BE2C (cell line): ENCODE data around the gene LRIT1.

Source experiments
- DNase-seq: peaks from one replicate; pipeline ENCODE4 v3.0.0-alpha.2; 2020
- H3K27me3 ChIP-seq: fragments of 250-450 bp; sonication (Bioruptor Pico); 2 replicates; pipeline ENCODE4 v1.5.1; 2020; ENCODE audit warnings: mild to moderate bottlenecking
- H3K36me3 ChIP-seq: fragments of 250-450 bp; sonication (Bioruptor Pico); 2 replicates; pipeline ENCODE4 v1.5.1; 2020; ENCODE audit warnings: mild to moderate bottlenecking
- H3K4me1 ChIP-seq: fragments of 250-450 bp; sonication (Bioruptor Pico); 2 replicates; pipeline ENCODE4 v1.5.1; 2020
- H3K4me3 ChIP-seq: 2 replicates; pipeline ENCODE4 v1.5.1; 2011; ENCODE audit warnings: low read depth, low read length
- H3K9me3 ChIP-seq: fragments of 250-450 bp; sonication (Bioruptor Pico); 2 replicates; pipeline ENCODE4 v1.5.1; 2020
- CTCF ChIP-seq: IDR thresholded peaks from 2 replicates; pipeline ENCODE4 v1.5.1; 2012; ENCODE audit warnings: mild to moderate bottlenecking, low read depth, low read length

Gene LRIT1

GRCh38 chr10:84184517-84184916, 56.8 kb downstream of the LRIT1 start:
- Histone ChIP-seq H3K4me3 (no peak overlapping the region), H3K27me3 (no peaks in the 10 kb centered on the region), H3K4me1 (no peaks in the 10 kb centered on the region), H3K36me3 (no peaks in the 10 kb centered on the region), H3K9me3 (no peaks in the 10 kb centered on the region)
- TF ChIP-seq CTCF: no peak
- no peak for DNase-seq

GRCh38 chr10:84181631-84182030, 59.7 kb downstream of the LRIT1 start:
- Histone ChIP-seq H3K27me3 (no peaks in the 10 kb centered on the region), H3K9me3 (no peaks in the 10 kb centered on the region), H3K4me3 (no peak overlapping the region), H3K4me1 (no peaks in the 10 kb centered on the region), H3K36me3 (no peaks in the 10 kb centered on the region)
- no peak for TF ChIP-seq CTCF
- DNase-seq: no peak
